Activated CD4-positive, alpha-beta T cell treated with anti-CD3 and anti-CD28 coated beads for 1 hour (primary cell): ENCODE results near the gene TRPM2.
A peak's percentile ranks its signal among the peaks of the same experiment; 100 is the strongest.

ENCODE experiments used
- DNase-seq: peaks from one replicate; pipeline ENCODE4 v3.0.0-alpha.2; 2020

Gene TRPM2

GRCh38 chr21:44450999-44451398 lies 97.6 kb downstream of the TRPM2 start:
- no peak for DNase-seq

GRCh38 chr21:44453120-44453519 lies 99.7 kb downstream of the TRPM2 start:
- DNase-seq: no peak

GRCh38 chr21:44454058-44454457 lies 100.6 kb downstream of the TRPM2 start:
- no peak for DNase-seq

GRCh38 chr21:44454747-44455523 lies 101.5 kb downstream of the TRPM2 start, which contains the start of gene LRRC3:
LRRC3 (plus strand) TSS chr21:44455510; CDS start chr21:44456645, 1,135 bp downstream.
- DNase-seq: peak; percentile 72

GRCh38 chr21:44455524-44456213 lies 102.2 kb downstream of the TRPM2 start:
- no peak for DNase-seq

- no peak for DNase-seq
Measured at GRCh38 chr21:44456214-44456914, 102.9 kb downstream of the TRPM2 start.

- no peak for DNase-seq
Measured at GRCh38 chr21:44456915-44457736, 103.7 kb downstream of the TRPM2 start.

GRCh38 chr21:44458971-44459711 lies 105.7 kb downstream of the TRPM2 start:
- no peak for DNase-seq

- no peak for DNase-seq
Measured at GRCh38 chr21:44459712-44460440, 106.5 kb downstream of the TRPM2 start.

- no peak for DNase-seq
Measured at GRCh38 chr21:44460441-44460755, 107.0 kb downstream of the TRPM2 start.

- DNase-seq: no peak
Measured at GRCh38 chr21:44461005-44461404, 107.6 kb downstream of the TRPM2 start.

- DNase-seq: no peak
Measured at GRCh38 chr21:44461464-44462001, 108.1 kb downstream of the TRPM2 start.

GRCh38 chr21:44462086-44462833 lies 108.8 kb downstream of the TRPM2 start:
- DNase-seq: no peak

GRCh38 chr21:44462834-44463200 lies 109.4 kb downstream of the TRPM2 start:
- DNase-seq: no peak

GRCh38 chr21:44463724-44464123 lies 110.3 kb downstream of the TRPM2 start:
- no peak for DNase-seq

GRCh38 chr21:44464351-44464750 lies 110.9 kb downstream of the TRPM2 start:
- no peak for DNase-seq

GRCh38 chr21:44466351-44466954 lies 113.0 kb downstream of the TRPM2 start:
- no peak for DNase-seq

GRCh38 chr21:44466996-44467858 lies 113.8 kb downstream of the TRPM2 start:
- no peak for DNase-seq

- no peak for DNase-seq
Measured at GRCh38 chr21:44467859-44468195, 114.4 kb downstream of the TRPM2 start.
